HG03159 (cell line): ENCODE data around the gene TWIST2.

Experiments used
- ATAC-seq: cut with Tn5 transposase; IDR thresholded peaks from one replicate; pipeline ENCODE4 v1.9.1; 2021; ENCODE audit warnings: mild to moderate bottlenecking, moderate library complexity; ENCODE audit not compliant: unreplicated experiment

The TWIST2 gene

GRCh38 chr2:238847841-238848690 is at the start of gene TWIST2:
TWIST2 (plus strand) TSS chr2:238848085; CDS start chr2:238848216, 131 bp downstream.
- no peak for ATAC-seq

GRCh38 chr2:238801791-238802190 is 46.1 kb upstream of the TWIST2 start:
- no peak for ATAC-seq

GRCh38 chr2:238802957-238803356 is 44.9 kb upstream of the TWIST2 start:
- no peak for ATAC-seq

GRCh38 chr2:238803996-238804870 is 43.7 kb upstream of the TWIST2 start:
- no peak for ATAC-seq

GRCh38 chr2:238808761-238809160 is 39.1 kb upstream of the TWIST2 start:
- no peak for ATAC-seq

- no peak for ATAC-seq
These were observed 37.6 kb upstream of the TWIST2 start for GRCh38 chr2:238810321-238810720.

- ATAC-seq = no peak
These were observed 36.6 kb upstream of the TWIST2 start for GRCh38 chr2:238811293-238811692.

GRCh38 chr2:238811759-238812158 is 36.1 kb upstream of the TWIST2 start:
- ATAC-seq = no peak

GRCh38 chr2:238813109-238813508 is 34.8 kb upstream of the TWIST2 start:
- no peak for ATAC-seq

- ATAC-seq = no peak
These were observed 33.1 kb upstream of the TWIST2 start for GRCh38 chr2:238814815-238815214.

- ATAC-seq = no peak
These were observed 31.6 kb upstream of the TWIST2 start for GRCh38 chr2:238816291-238816690.

- ATAC-seq = no peak
These were observed 30.5 kb upstream of the TWIST2 start for GRCh38 chr2:238817382-238817781.

GRCh38 chr2:238817891-238818290 is 30.0 kb upstream of the TWIST2 start:
- no peak for ATAC-seq

GRCh38 chr2:238818561-238818960 is 29.3 kb upstream of the TWIST2 start:
- no peak for ATAC-seq

GRCh38 chr2:238820197-238820596 is 27.7 kb upstream of the TWIST2 start:
- no peak for ATAC-seq

GRCh38 chr2:238820916-238821315 is 27.0 kb upstream of the TWIST2 start:
- ATAC-seq = no peak

GRCh38 chr2:238821391-238821790 is 26.5 kb upstream of the TWIST2 start:
- no peak for ATAC-seq

- ATAC-seq = no peak
These were observed 25.8 kb upstream of the TWIST2 start for GRCh38 chr2:238821944-238822670.

GRCh38 chr2:238822955-238823354 is 24.9 kb upstream of the TWIST2 start:
- no peak for ATAC-seq

GRCh38 chr2:238831177-238831576 is 16.7 kb upstream of the TWIST2 start:
- ATAC-seq = no peak

- no peak for ATAC-seq
These were observed 12.9 kb upstream of the TWIST2 start for GRCh38 chr2:238834982-238835381.
